Activated CD4-positive, alpha-beta T cell treated with anti-CD3 and anti-CD28 coated beads, Interleukin-2, amount 50 U/mL, for 4 hours (primary cell): Measurements from ENCODE around the gene REV3L.
"Not testable (repeated sequence)": the region's sequence is repeated elsewhere in the genome, so short reads cannot be mapped to it uniquely, and the experiment has no call there.

ENCODE experiments used
- DNase-seq, 2 experiments: peaks; one replicate each; pipeline ENCODE4 v3.0.0-alpha.2; 2020

Gene REV3L

GRCh38 chr6:111482959-111483735 is at the start of gene REV3L:
REV3L (minus strand) TSS chr6:111483218; CDS start chr6:111482888, 330 bp downstream.
- peak; percentile 93 to 94 for DNase-seq

GRCh38 chr6:111531185-111531584 is 48.2 kb upstream of the REV3L start:
- no peak for DNase-seq

GRCh38 chr6:111530667-111531066 is 47.6 kb upstream of the REV3L start:
- DNase-seq, result no peak

- DNase-seq, result no peak
These were observed 47.2 kb upstream of the REV3L start for GRCh38 chr6:111530218-111530617.

GRCh38 chr6:111527367-111527766 is 44.3 kb upstream of the REV3L start:
- DNase-seq, result no peak

GRCh38 chr6:111524735-111525134 is 41.7 kb upstream of the REV3L start:
- DNase-seq, result no peak

GRCh38 chr6:111524252-111524651 is 41.2 kb upstream of the REV3L start:
- DNase-seq, result no peak

- DNase-seq, result no peak
These were observed 40.6 kb upstream of the REV3L start for GRCh38 chr6:111523484-111524167.

- no peak for DNase-seq
These were observed 39.5 kb upstream of the REV3L start for GRCh38 chr6:111522393-111523020.

- DNase-seq, result no peak
These were observed 38.7 kb upstream of the REV3L start for GRCh38 chr6:111521497-111522270.

- DNase-seq, result no peak
These were observed 37.5 kb upstream of the REV3L start for GRCh38 chr6:111520524-111520923.

GRCh38 chr6:111517965-111518364 is 34.9 kb upstream of the REV3L start:
- DNase-seq, result no peak

GRCh38 chr6:111515259-111515658 is 32.2 kb upstream of the REV3L start:
- no peak for DNase-seq

GRCh38 chr6:111514531-111514930 is 31.5 kb upstream of the REV3L start:
- DNase-seq, result not testable (repeated sequence)

GRCh38 chr6:111507219-111507618 is 24.2 kb upstream of the REV3L start:
- DNase-seq, result not testable (repeated sequence)

- not testable (repeated sequence) for DNase-seq
These were observed 22.5 kb upstream of the REV3L start for GRCh38 chr6:111505498-111505897.

GRCh38 chr6:111503660-111504059 is 20.6 kb upstream of the REV3L start:
- no peak for DNase-seq

GRCh38 chr6:111503194-111503593 is 20.2 kb upstream of the REV3L start:
- DNase-seq, result no peak

- DNase-seq, result no peak
These were observed 19.1 kb upstream of the REV3L start for GRCh38 chr6:111502154-111502553.

GRCh38 chr6:111499269-111499793 is 16.3 kb upstream of the REV3L start:
- DNase-seq, result no peak

- DNase-seq, result no peak
These were observed 12.1 kb upstream of the REV3L start for GRCh38 chr6:111494951-111495635.

GRCh38 chr6:111492499-111492898 is 9.5 kb upstream of the REV3L start:
- DNase-seq, result no peak
